ENCODE data around the gene DUSP7.

- no peak for TF ChIP-seq POLR2A (IDR thresholded peaks at IDR 0.05)
- TF ChIP-seq CTCF (IDR thresholded peaks at IDR 0.05) = no peak
Observed at GRCh38 chr3:52013802-52014598, 42.4 kb downstream of the DUSP7 start.

Measured in lower leg skin (tissue), 3 donors.